Panc1 (cell line): ENCODE data around the gene PLPPR5. TPM values are rescaled to one million over a fixed set of nuclear protein-coding genes. Genes with fewer than 3 reads are reported as not detected.

ENCODE experiments used
- ATAC-seq: fragments of 200-7000 bp; cut with Tn5 transposase; 2 replicates; pipeline ENCODE4 v1.9.1; 2020; ENCODE audit warnings: mild to moderate bottlenecking, moderate library complexity
- BruUV-seq: library from RNA; stranded (reverse); fragments of 400-500 nt; replicated peaks from 2 replicates; lab custom pipeline; 2021; lab: Mats Ljungman, UMichigan
- CTCF ChIA-PET: fragments of 300-600 bp; sonication (Branson Sonifier 250); formaldehyde crosslinking; loops from one replicate; lab custom pipeline; 2022; ENCODE audit warnings: antibody characterized with exemption; lab: Charles Lee
- POLR2A ChIA-PET: fragments of 300-600 bp; sonication (Branson Sonifier 250); formaldehyde crosslinking; loops from one replicate; lab custom pipeline; 2022; ENCODE audit warnings: antibody characterized with exemption; lab: Charles Lee
- DNase-seq: peaks from one replicate; pipeline ENCODE4 v3.0.0-alpha.2; 2010; ENCODE audit warnings: low read depth, low spot score
- H3K27ac ChIP-seq: 2 replicates; pipeline ENCODE4 v1.5.1; 2011; ENCODE audit warnings: mild to moderate bottlenecking, low read length, inconsistent platforms
- H3K27me3 ChIP-seq: fragments of 200-500 bp; sonication (Bioruptor generic); 2 replicates; pipeline ENCODE4 v1.6.0; 2014; ENCODE audit warnings: low read length, inconsistent platforms; ENCODE audit not compliant: control insufficient read depth, insufficient read depth
- H3K36me3 ChIP-seq: fragments of 200-500 bp; sonication (Bioruptor generic); 2 replicates; pipeline ENCODE4 v1.5.1; 2014; ENCODE audit warnings: inconsistent platforms, mild to moderate bottlenecking, low read length, moderate library complexity; ENCODE audit not compliant: control insufficient read depth, insufficient read depth
- H3K4me1 ChIP-seq: 2 replicates; pipeline ENCODE4 v1.5.1; 2011; ENCODE audit warnings: inconsistent platforms, mild to moderate bottlenecking, low read length, moderate library complexity; ENCODE audit not compliant: control insufficient read depth, insufficient read depth
- H3K4me3 ChIP-seq, 2 experiments: 2 replicates each; pipeline ENCODE4 v1.5.1; 2011 to 2012; ENCODE audit warnings: low read depth in 2 of 2, low read length in 2 of 2, mild to moderate bottlenecking in 2 of 2, inconsistent platforms in 1 of 2, moderate library complexity in 1 of 2
- H3K9me3 ChIP-seq: fragments of 200-500 bp; sonication (Bioruptor generic); 2 replicates; pipeline ENCODE4 v1.5.1; 2014; ENCODE audit warnings: low read depth, mild to moderate bottlenecking, inconsistent platforms, low read length, moderate library complexity; ENCODE audit not compliant: control insufficient read depth, insufficient read depth
- POLR2AphosphoS5 ChIP-seq: IDR thresholded peaks from 2 replicates; pipeline ENCODE4 v1.6.1; 2012; ENCODE audit warnings: mild to moderate bottlenecking, low read depth, low read length, moderate library complexity
- SIN3A ChIP-seq: IDR thresholded peaks from 2 replicates; pipeline ENCODE4 v1.6.1; 2012; ENCODE audit warnings: low read depth, mild to moderate bottlenecking, low read length, moderate library complexity, borderline replicate concordance; ENCODE audit not compliant: insufficient read depth
- TCF7L2 ChIP-seq: IDR thresholded peaks from 2 replicates; pipeline ENCODE4 v1.6.1; 2011; ENCODE audit warnings: mild to moderate bottlenecking, low read depth, low read length, inconsistent platforms
- in situ Hi-C: cut with HindIII; loops from 2 replicates; pipeline ENCODE4 v1.10.0; 2016; ENCODE audit warnings: low sequenced_read_pairs, low pct_unique_long_range_greater_than_20kb
- intact Hi-C: fragments of 100-400 bp; cut with micrococcal nuclease; formaldehyde crosslinking; loops from one replicate; pipeline ENCODE4 v1.10.0; 2022; ENCODE audit not compliant: unreplicated experiment
- total RNA-seq: library from RNA; stranded (reverse); gene quantifications from one replicate; pipeline ENCODE4 v1.2.1, GENCODE V29; 2021; ENCODE audit not compliant: unreplicated experiment
- TF ChIP-seq, protein P1 (sequence below), 2 experiments: IDR thresholded peaks; 2 replicates each; pipeline ENCODE4 v1.6.1; 2011 to 2012; ENCODE audit warnings: low read depth in 2 of 2, control low read depth in 1 of 2, low read length in 1 of 2, mild to moderate bottlenecking in 1 of 2, moderate library complexity in 1 of 2; ENCODE audit not compliant: insufficient read depth in 1 of 2
- TF ChIP-seq, protein P2 (sequence below): fragments of 450-650 bp; IDR thresholded peaks from 2 replicates; pipeline ENCODE4 v1.5.1; 2017; ENCODE audit warnings: mild to moderate bottlenecking

Gene PLPPR5
- total RNA-seq, 1 experiment from 2014 or later: not detected

DNA sequence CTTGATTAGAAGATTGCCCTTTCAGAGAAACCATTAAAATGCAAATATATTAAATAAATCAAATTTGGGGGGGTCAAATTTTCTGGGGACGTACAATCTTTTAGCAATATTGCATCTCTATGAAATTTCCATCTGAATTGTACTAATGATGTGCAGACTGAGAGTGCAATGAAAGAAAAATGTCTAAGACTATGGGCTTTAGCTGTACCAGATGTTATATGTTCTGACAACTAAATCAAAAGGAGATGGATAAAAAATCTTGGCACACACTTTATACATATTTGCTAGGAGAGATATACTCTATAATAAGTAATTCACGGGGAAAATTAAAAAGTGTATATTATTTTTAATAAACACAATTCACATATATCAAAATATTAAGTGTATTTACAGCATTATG, 13.0 kb upstream of the PLPPR5 start:
- Histone ChIP-seq H3K4me3 (no peak overlapping the region), H3K36me3 (no peaks in the 10 kb centered on the region), H3K9me3 (no peaks in the 10 kb centered on the region), H3K27me3 (no peaks in the 10 kb centered on the region), H3K27ac (no peak overlapping the region), H3K4me1 (no peaks in the 10 kb centered on the region)
- CTCF ChIA-PET: interaction anchor here (0.6 kb wide), 1 partner anchor 509 kb away, joined by 3 read pairs; no protein-coding TSS in a partner anchor
- in situ Hi-C loops: no loop called here
- ATAC-seq (no peak), DNase-seq (no peak)
- POLR2A ChIA-PET: no interaction called here
- TF ChIP-seq, protein P1, sequence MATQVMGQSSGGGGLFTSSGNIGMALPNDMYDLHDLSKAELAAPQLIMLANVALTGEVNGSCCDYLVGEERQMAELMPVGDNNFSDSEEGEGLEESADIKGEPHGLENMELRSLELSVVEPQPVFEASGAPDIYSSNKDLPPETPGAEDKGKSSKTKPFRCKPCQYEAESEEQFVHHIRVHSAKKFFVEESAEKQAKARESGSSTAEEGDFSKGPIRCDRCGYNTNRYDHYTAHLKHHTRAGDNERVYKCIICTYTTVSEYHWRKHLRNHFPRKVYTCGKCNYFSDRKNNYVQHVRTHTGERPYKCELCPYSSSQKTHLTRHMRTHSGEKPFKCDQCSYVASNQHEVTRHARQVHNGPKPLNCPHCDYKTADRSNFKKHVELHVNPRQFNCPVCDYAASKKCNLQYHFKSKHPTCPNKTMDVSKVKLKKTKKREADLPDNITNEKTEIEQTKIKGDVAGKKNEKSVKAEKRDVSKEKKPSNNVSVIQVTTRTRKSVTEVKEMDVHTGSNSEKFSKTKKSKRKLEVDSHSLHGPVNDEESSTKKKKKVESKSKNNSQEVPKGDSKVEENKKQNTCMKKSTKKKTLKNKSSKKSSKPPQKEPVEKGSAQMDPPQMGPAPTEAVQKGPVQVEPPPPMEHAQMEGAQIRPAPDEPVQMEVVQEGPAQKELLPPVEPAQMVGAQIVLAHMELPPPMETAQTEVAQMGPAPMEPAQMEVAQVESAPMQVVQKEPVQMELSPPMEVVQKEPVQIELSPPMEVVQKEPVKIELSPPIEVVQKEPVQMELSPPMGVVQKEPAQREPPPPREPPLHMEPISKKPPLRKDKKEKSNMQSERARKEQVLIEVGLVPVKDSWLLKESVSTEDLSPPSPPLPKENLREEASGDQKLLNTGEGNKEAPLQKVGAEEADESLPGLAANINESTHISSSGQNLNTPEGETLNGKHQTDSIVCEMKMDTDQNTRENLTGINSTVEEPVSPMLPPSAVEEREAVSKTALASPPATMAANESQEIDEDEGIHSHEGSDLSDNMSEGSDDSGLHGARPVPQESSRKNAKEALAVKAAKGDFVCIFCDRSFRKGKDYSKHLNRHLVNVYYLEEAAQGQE (IDR thresholded peaks at IDR 0.05; ENCODE audit: insufficient read depth in 1 of 2, low read depth in 2 of 2, low read length in 1 of 2): no peak
- TF ChIP-seq TCF7L2 (no peak), SIN3A (no peak), POLR2AphosphoS5 (no peak)
- TF ChIP-seq, protein P2, sequence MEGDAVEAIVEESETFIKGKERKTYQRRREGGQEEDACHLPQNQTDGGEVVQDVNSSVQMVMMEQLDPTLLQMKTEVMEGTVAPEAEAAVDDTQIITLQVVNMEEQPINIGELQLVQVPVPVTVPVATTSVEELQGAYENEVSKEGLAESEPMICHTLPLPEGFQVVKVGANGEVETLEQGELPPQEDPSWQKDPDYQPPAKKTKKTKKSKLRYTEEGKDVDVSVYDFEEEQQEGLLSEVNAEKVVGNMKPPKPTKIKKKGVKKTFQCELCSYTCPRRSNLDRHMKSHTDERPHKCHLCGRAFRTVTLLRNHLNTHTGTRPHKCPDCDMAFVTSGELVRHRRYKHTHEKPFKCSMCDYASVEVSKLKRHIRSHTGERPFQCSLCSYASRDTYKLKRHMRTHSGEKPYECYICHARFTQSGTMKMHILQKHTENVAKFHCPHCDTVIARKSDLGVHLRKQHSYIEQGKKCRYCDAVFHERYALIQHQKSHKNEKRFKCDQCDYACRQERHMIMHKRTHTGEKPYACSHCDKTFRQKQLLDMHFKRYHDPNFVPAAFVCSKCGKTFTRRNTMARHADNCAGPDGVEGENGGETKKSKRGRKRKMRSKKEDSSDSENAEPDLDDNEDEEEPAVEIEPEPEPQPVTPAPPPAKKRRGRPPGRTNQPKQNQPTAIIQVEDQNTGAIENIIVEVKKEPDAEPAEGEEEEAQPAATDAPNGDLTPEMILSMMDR: no peak
- intact Hi-C loops: no loop called here
- no TSS peak for BruUV-seq

DNA sequence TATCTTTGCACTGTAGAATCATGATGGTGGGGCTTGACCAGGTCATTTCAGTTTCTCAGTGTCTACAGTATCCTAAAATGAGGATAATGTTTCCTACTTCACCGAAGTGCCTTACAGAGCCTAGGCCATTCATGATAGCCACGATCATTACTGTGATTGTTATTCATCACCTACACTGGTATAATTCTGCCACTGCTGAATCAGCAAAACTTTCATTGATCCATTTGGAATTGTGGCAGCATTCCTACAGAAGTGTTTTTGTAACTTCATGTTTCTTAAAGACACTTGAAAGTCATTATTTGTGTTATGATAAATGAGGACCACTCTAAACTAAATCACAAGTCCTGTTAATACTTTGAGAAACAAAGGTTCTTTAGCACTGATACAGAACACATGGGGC, 6.0 kb upstream of the PLPPR5 start:
- ChIA-PET CTCF (no interaction called here), POLR2A (no interaction called here)
- no TSS peak for BruUV-seq
- ATAC-seq: no peak
- no peak for DNase-seq
- Histone ChIP-seq H3K36me3 (no peaks in the 10 kb centered on the region), H3K4me1 (no peaks in the 10 kb centered on the region), H3K9me3 (no peaks in the 10 kb centered on the region), H3K27me3 (peaks cover 9% of the 10 kb centered on the region), H3K4me3 (no peak overlapping the region), H3K27ac (no peak overlapping the region)
- TF ChIP-seq, protein P2: no peak
- TF ChIP-seq TCF7L2: no peak
- TF ChIP-seq POLR2AphosphoS5: no peak
- no peak for TF ChIP-seq SIN3A
- TF ChIP-seq, protein P1 (IDR thresholded peaks at IDR 0.05; ENCODE audit: insufficient read depth in 1 of 2, low read depth in 2 of 2, low read length in 1 of 2): no peak
- in situ Hi-C loops (no loop called here), intact Hi-C loops (no loop called here)
